Suprapubic skin (tissue), 3 donors: ENCODE results near the gene PARP1.

Experiments
- EP300 ChIP-seq: sonication (generic); formaldehyde crosslinking; IDR thresholded peaks from one replicate; pipeline ENCODE4 v1.6.1; 2017; ENCODE audit warnings: antibody characterized with exemption
- POLR2A ChIP-seq, 2 donors: fragments of 450-650 bp; IDR thresholded peaks; one replicate each; pipeline ENCODE4 v1.6.1; 2017; ENCODE audit warnings: antibody characterized with exemption in 2 of 2, mild to moderate bottlenecking in 2 of 2, moderate library complexity in 2 of 2
- TF ChIP-seq, protein P1 (sequence below), 2 donors: fragments of 200-600 bp in 1 of 2; fragments of 450-650 bp in 1 of 2; sonication (generic) in 1 of 2; IDR thresholded peaks; one replicate each; pipeline ENCODE4 v1.5.1; 2016 to 2019; ENCODE audit warnings: antibody characterized with exemption in 2 of 2, mild to moderate bottlenecking in 1 of 2, moderate library complexity in 1 of 2

DNA sequence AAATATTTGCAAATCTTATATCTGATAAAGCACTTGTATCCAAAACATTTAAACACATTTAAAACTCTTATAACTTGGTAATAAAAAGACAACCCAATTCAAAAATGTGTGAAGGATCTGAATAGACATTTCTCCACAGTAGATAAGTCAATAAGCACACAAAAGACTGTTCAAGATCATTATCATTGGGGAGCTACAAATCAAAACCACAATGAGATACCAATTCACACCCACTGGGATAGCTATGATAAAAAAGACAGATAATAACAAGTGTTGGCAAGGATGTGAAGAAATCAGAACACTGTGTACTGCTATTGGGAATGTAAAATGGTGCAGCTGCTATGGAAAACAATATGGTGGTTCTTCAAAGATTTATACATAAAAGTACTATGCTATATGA lies 93.8 kb downstream of the PARP1 start:
- TF ChIP-seq, protein P1, sequence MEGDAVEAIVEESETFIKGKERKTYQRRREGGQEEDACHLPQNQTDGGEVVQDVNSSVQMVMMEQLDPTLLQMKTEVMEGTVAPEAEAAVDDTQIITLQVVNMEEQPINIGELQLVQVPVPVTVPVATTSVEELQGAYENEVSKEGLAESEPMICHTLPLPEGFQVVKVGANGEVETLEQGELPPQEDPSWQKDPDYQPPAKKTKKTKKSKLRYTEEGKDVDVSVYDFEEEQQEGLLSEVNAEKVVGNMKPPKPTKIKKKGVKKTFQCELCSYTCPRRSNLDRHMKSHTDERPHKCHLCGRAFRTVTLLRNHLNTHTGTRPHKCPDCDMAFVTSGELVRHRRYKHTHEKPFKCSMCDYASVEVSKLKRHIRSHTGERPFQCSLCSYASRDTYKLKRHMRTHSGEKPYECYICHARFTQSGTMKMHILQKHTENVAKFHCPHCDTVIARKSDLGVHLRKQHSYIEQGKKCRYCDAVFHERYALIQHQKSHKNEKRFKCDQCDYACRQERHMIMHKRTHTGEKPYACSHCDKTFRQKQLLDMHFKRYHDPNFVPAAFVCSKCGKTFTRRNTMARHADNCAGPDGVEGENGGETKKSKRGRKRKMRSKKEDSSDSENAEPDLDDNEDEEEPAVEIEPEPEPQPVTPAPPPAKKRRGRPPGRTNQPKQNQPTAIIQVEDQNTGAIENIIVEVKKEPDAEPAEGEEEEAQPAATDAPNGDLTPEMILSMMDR (IDR thresholded peaks at IDR 0.05) = no peak
- TF ChIP-seq EP300 (no peak), POLR2A (IDR thresholded peaks at IDR 0.05) (no peak)
